ENCODE data around the gene PTPRK. TPM values are rescaled to one million over a fixed set of nuclear protein-coding genes. Genes with fewer than 3 reads are reported as not detected.

The PTPRK gene
- total and polyA plus RNA-seq, 10 of the 15 experiments (the other 5 are each of a cell fraction or from before 2014, with no cell fraction given): 0.23 to 1.9 (median 0.55) TPM

DNA sequence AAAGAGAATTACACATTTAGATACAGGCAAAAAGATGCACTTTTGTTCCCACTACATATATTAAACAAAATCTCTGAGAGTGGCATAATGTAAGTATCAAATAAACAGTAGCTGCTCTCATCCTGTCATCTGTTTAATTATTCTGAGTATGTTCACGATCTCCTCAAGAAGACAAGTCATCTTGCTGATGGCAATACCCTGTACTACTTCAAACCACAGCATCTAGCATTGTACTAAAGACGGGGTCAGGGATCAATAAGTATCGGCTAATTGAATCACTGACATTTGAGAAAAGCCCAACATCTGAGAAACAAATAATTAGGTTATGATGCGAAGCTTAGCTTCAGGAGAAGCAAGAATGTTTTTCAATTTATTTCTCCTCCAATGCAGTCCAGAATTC is 175.1 kb downstream of the PTPRK start:
- no peaks in the 10 kb centered on the region for H4K20me1 ChIP-seq (ENCODE audit: control insufficient read depth, insufficient read depth)
- no peak overlapping the region for H3K9ac ChIP-seq (ENCODE audit: control insufficient read depth, insufficient read depth, low read length)
- H3K4me3 ChIP-seq: no peak overlapping the region
- H3K27me3 ChIP-seq (replicated peaks in 1 of 2; ENCODE audit: control insufficient read depth in 2 of 2, insufficient read depth in 2 of 2, low read length in 1 of 2): no peaks in the 10 kb centered on the region; a peak in 1 of 4 replicates
- H3K27ac ChIP-seq (ENCODE audit: control insufficient read depth, insufficient read depth): no peak overlapping the region
- no peaks in the 10 kb centered on the region for H3K9me3 ChIP-seq (replicated peaks; ENCODE audit: control insufficient read depth, insufficient read depth, low read length)
- DNase-seq (ENCODE audit: low read depth, low spot score) (no peak), FAIRE-seq (no peak), ATAC-seq (no peak)
- ChIA-PET CTCF (no interaction called here), RAD21 (ENCODE audit: unreplicated experiment) (no interaction called here), POLR2A (no interaction called here), SMC1A (ENCODE audit: uncharacterized antibody, unreplicated experiment) (no interaction called here)
- H3K36me3 ChIP-seq (ENCODE audit: control insufficient read depth in 2 of 2, insufficient read depth in 2 of 2, low read length in 1 of 2): no peaks in the 10 kb centered on the region
- no peaks in the 10 kb centered on the region for H3K79me2 ChIP-seq (ENCODE audit: control insufficient read depth, insufficient read depth, low read length)
- intact Hi-C loops (cut with micrococcal nuclease; ENCODE audit: unreplicated experiment) (no loop called here), in situ Hi-C loops (cut with MboI) (no loop called here)
- no peaks in the 10 kb centered on the region for H3K4me1 ChIP-seq (ENCODE audit: control insufficient read depth, insufficient read depth, low read length)
- TF ChIP-seq CBFB (IDR thresholded peaks at IDR 0.05; ENCODE audit: low read depth): no peak
- no peak for TF ChIP-seq ESRRA (IDR thresholded peaks at IDR 0.05; ENCODE audit: low read length)
- no TSS peak for BruUV-seq (replicated peaks)
- H3K4me2 ChIP-seq (ENCODE audit: control insufficient read depth, insufficient read depth): no peak overlapping the region
- no peak overlapping the region for H2AFZ ChIP-seq (ENCODE audit: control insufficient read depth, low read depth, low read length)
- 10% methylated on average over 4 of the region's 4 CpGs for WGBS (ENCODE audit: insufficient coverage, insufficient replicate concordance, low lambda C conversion rate, missing lambda C conversion rate)

DNA sequence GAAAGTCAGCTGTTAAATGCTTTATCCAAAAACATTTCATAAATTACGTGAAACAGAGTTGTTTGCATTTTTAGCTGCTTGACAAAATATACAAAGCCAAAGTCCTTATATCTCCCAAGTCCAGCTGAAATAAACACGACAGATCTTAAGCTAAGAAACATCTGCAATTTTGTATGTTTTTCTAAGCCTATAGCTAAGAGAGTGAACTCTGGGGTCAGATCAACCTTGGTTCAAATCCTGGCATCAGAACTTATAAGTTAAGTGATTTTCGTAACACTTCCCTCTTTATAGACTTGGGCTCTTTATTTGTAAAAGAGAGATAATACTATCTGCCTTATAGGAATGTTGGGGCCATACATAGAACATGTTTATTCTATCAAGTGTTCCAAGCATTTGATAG is 176.7 kb downstream of the PTPRK start:
- ChIA-PET POLR2A (no interaction called here), CTCF (no interaction called here), SMC1A (ENCODE audit: uncharacterized antibody, unreplicated experiment) (interaction anchor here (0.6 to 0.7 kb wide), 2 partner anchors 11 to 39 kb away, joined by 3 read pairs; no protein-coding TSS in a partner anchor), RAD21 (ENCODE audit: unreplicated experiment) (no interaction called here)
- Histone ChIP-seq H3K4me1 (ENCODE audit: control insufficient read depth, insufficient read depth, low read length) (no peaks in the 10 kb centered on the region), H3K79me2 (ENCODE audit: control insufficient read depth, insufficient read depth, low read length) (no peaks in the 10 kb centered on the region), H3K9ac (ENCODE audit: control insufficient read depth, insufficient read depth, low read length) (no peak overlapping the region), H3K27ac (ENCODE audit: control insufficient read depth, insufficient read depth) (no peak overlapping the region), H3K36me3 (ENCODE audit: control insufficient read depth in 2 of 2, insufficient read depth in 2 of 2, low read length in 1 of 2) (no peaks in the 10 kb centered on the region), H3K4me3 (no peak overlapping the region), H3K27me3 (replicated peaks in 1 of 2; ENCODE audit: control insufficient read depth in 2 of 2, insufficient read depth in 2 of 2, low read length in 1 of 2) (no peaks in the 10 kb centered on the region; a peak in 1 of 4 replicates), H3K9me3 (replicated peaks; ENCODE audit: control insufficient read depth, insufficient read depth, low read length) (no peaks in the 10 kb centered on the region), H3K4me2 (ENCODE audit: control insufficient read depth, insufficient read depth) (no peak overlapping the region), H4K20me1 (ENCODE audit: control insufficient read depth, insufficient read depth) (no peaks in the 10 kb centered on the region), H2AFZ (ENCODE audit: control insufficient read depth, low read depth, low read length) (no peak overlapping the region)
- DNase-seq (ENCODE audit: low read depth, low spot score): no peak
- BruUV-seq (replicated peaks): no TSS peak
- TF ChIP-seq ZNF207 (IDR thresholded peaks at IDR 0.05; ENCODE audit: borderline replicate concordance) (no peak), RCOR1 (conservative IDR thresholded peaks at IDR 0.05; ENCODE audit: low read depth, low read length) (no peak), SREBF1 (IDR thresholded peaks at IDR 0.05; ENCODE audit: low read length) (no peak), ZZZ3 (IDR thresholded peaks at IDR 0.05; ENCODE audit: control insufficient read depth, insufficient read length, low read depth) (no peak), CBX5 (IDR thresholded peaks at IDR 0.05; ENCODE audit: low read depth) (no peak)
- TF ChIP-seq, protein P1, sequence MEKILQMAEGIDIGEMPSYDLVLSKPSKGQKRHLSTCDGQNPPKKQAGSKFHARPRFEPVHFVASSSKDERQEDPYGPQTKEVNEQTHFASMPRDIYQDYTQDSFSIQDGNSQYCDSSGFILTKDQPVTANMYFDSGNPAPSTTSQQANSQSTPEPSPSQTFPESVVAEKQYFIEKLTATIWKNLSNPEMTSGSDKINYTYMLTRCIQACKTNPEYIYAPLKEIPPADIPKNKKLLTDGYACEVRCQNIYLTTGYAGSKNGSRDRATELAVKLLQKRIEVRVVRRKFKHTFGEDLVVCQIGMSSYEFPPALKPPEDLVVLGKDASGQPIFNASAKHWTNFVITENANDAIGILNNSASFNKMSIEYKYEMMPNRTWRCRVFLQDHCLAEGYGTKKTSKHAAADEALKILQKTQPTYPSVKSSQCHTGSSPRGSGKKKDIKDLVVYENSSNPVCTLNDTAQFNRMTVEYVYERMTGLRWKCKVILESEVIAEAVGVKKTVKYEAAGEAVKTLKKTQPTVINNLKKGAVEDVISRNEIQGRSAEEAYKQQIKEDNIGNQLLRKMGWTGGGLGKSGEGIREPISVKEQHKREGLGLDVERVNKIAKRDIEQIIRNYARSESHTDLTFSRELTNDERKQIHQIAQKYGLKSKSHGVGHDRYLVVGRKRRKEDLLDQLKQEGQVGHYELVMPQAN (conservative IDR thresholded peaks at IDR 0.05): no peak
- no peak for FAIRE-seq
- intact Hi-C loops (cut with micrococcal nuclease; ENCODE audit: unreplicated experiment) (no loop called here), in situ Hi-C loops (cut with MboI) (no loop called here)
- WGBS (ENCODE audit: insufficient coverage, insufficient replicate concordance, low lambda C conversion rate, missing lambda C conversion rate): 11% methylated on average over 3 of the region's 3 CpGs
- no peak for ATAC-seq

Data from GM12878 (cell line).